H9 (cell line): ENCODE measurements around the gene DDX39A. TPM values are rescaled to one million over a fixed set of nuclear protein-coding genes. Genes with fewer than 3 reads are reported as not detected.

Source experiments
- DNase-seq: peaks from one replicate; pipeline ENCODE4 v3.0.0-alpha.2; 2017
- H2AFZ ChIP-seq: one replicate; pipeline ENCODE4 v1.6.1; 2013; ENCODE audit warnings: mild to moderate bottlenecking, low read length, control low read depth, moderate library complexity
- H2AK5ac ChIP-seq: 2 replicates; pipeline ENCODE4 v1.6.1; 2013; ENCODE audit warnings: low read length, control low read depth, mixed read lengths; ENCODE audit not compliant: insufficient read length
- H2BK120ac ChIP-seq: one replicate; pipeline ENCODE4 v1.6.1; 2013; ENCODE audit warnings: low read depth, mild to moderate bottlenecking, low read length, control low read depth, inconsistent platforms; ENCODE audit not compliant: poor library complexity, severe bottlenecking
- H2BK12ac ChIP-seq: 2 replicates; pipeline ENCODE4 v1.6.1; 2013; ENCODE audit warnings: low read length, control low read depth, mixed read lengths, low read depth; ENCODE audit not compliant: insufficient read length
- H2BK15ac ChIP-seq: 2 replicates; pipeline ENCODE4 v1.6.1; 2013; ENCODE audit warnings: low read depth, low read length, control low read depth
- H2BK20ac ChIP-seq: one replicate; pipeline ENCODE4 v1.6.1; 2013; ENCODE audit warnings: low read depth, mild to moderate bottlenecking, low read length, control low read depth, inconsistent platforms; ENCODE audit not compliant: poor library complexity, severe bottlenecking
- H2BK5ac ChIP-seq: 2 replicates; pipeline ENCODE4 v1.6.1; 2013; ENCODE audit warnings: low read length, control low read depth, mixed read lengths; ENCODE audit not compliant: insufficient read length
- H3K14ac ChIP-seq: 2 replicates; pipeline ENCODE4 v1.6.1; 2013; ENCODE audit warnings: low read length, control low read depth; ENCODE audit not compliant: insufficient read depth
- H3K18ac ChIP-seq: 2 replicates; pipeline ENCODE4 v1.6.1; 2013; ENCODE audit warnings: low read depth, mild to moderate bottlenecking, mixed read lengths, low read length, control low read depth; ENCODE audit not compliant: insufficient read length
- H3K23ac ChIP-seq: 2 replicates; pipeline ENCODE4 v1.6.1; 2013; ENCODE audit warnings: low read length, control low read depth, mixed read lengths, low read depth; ENCODE audit not compliant: insufficient read length
- H3K23me2 ChIP-seq: 2 replicates; pipeline ENCODE4 v1.6.1; 2013; ENCODE audit warnings: low read depth, mild to moderate bottlenecking, mixed read lengths, low read length, control low read depth; ENCODE audit not compliant: insufficient read length, poor library complexity, severe bottlenecking
- H3K27ac ChIP-seq: 2 replicates; pipeline ENCODE4 v1.5.1; 2013; ENCODE audit warnings: low read length, control low read depth, mixed read lengths, low read depth; ENCODE audit not compliant: insufficient read length
- H3K27me3 ChIP-seq: 2 replicates; pipeline ENCODE4 v1.6.1; 2013; ENCODE audit warnings: low read length, control low read depth, inconsistent platforms; ENCODE audit not compliant: insufficient read depth
- H3K4ac ChIP-seq: 2 replicates; pipeline ENCODE4 v1.6.1; 2013; ENCODE audit warnings: low read depth, mild to moderate bottlenecking, control low read depth, inconsistent platforms, low read length, moderate library complexity
- H3K4me1 ChIP-seq: 2 replicates; pipeline ENCODE4 v1.6.1; 2013; ENCODE audit warnings: low read length, control low read depth, inconsistent platforms; ENCODE audit not compliant: insufficient read depth
- H3K4me2 ChIP-seq: 2 replicates; pipeline ENCODE4 v1.6.1; 2013; ENCODE audit warnings: low read length, control low read depth, mixed read lengths; ENCODE audit not compliant: insufficient read length, insufficient read depth
- H3K56ac ChIP-seq: 2 replicates; pipeline ENCODE4 v1.6.1; 2013; ENCODE audit warnings: low read depth, mild to moderate bottlenecking, mixed read lengths, low read length, control low read depth; ENCODE audit not compliant: insufficient read length
- H3K79me1 ChIP-seq: 2 replicates; pipeline ENCODE4 v1.6.1; 2013; ENCODE audit warnings: low read depth, mild to moderate bottlenecking, moderate library complexity, low read length, control low read depth, inconsistent platforms; ENCODE audit not compliant: insufficient read depth, poor library complexity, severe bottlenecking
- H3K79me2 ChIP-seq: 2 replicates; pipeline ENCODE4 v1.6.1; 2013; ENCODE audit warnings: low read length, control low read depth, inconsistent platforms; ENCODE audit not compliant: insufficient read depth
- H3K9ac ChIP-seq: 2 replicates; pipeline ENCODE4 v1.6.1; 2013; ENCODE audit warnings: low read length, control low read depth, mixed read lengths; ENCODE audit not compliant: insufficient read length; ENCODE audit errors: extremely low read depth
- H3K9me3 ChIP-seq: one replicate; pipeline ENCODE4 v1.6.1; 2013; ENCODE audit warnings: low read depth, low read length, inconsistent platforms; ENCODE audit not compliant: control insufficient read depth
- H3T11ph ChIP-seq: one replicate; pipeline ENCODE4 v1.6.1; 2013; ENCODE audit warnings: mild to moderate bottlenecking, low read length, control low read depth, inconsistent platforms
- H4K20me1 ChIP-seq: one replicate; pipeline ENCODE4 v1.6.1; 2013; ENCODE audit not compliant: control insufficient read depth, insufficient read length, insufficient read depth
- H4K5ac ChIP-seq: 2 replicates; pipeline ENCODE4 v1.6.1; 2013; ENCODE audit warnings: low read depth, mild to moderate bottlenecking, mixed read lengths, low read length, control low read depth; ENCODE audit not compliant: insufficient read length
- H4K8ac ChIP-seq: replicated peaks from 2 replicates; pipeline ENCODE4 v1.6.1; 2013; ENCODE audit warnings: low read length, control low read depth, mixed read lengths, low read depth; ENCODE audit not compliant: insufficient read length
- H4K91ac ChIP-seq: 2 replicates; pipeline ENCODE4 v1.6.1; 2013; ENCODE audit warnings: low read depth, mild to moderate bottlenecking, moderate library complexity, mixed read lengths, low read length, control low read depth; ENCODE audit not compliant: insufficient read length
- H3K27ac Mint-ChIP-seq, 3 experiments: 2 replicates in 2 of 3; 3 replicates in 1 of 3; pipeline ENCODE4 v1.8.0; 2020 to 2021; ENCODE audit warnings: mixed read lengths in 3 of 3, mild to moderate bottlenecking in 1 of 3, moderate library complexity in 1 of 3
- H3K27me3 Mint-ChIP-seq: 2 replicates; pipeline ENCODE4 v1.8.0; 2021; ENCODE audit warnings: low read depth, mild to moderate bottlenecking, moderate library complexity, mixed read lengths
- H3K36me3 Mint-ChIP-seq, 3 experiments: 2 replicates in 2 of 3; 3 replicates in 1 of 3; pipeline ENCODE4 v1.8.0; 2020 to 2021; ENCODE audit warnings: low read depth in 3 of 3, mixed read lengths in 3 of 3; ENCODE audit not compliant: insufficient read depth in 1 of 3
- H3K4me1 Mint-ChIP-seq, 2 experiments: 2 replicates each; pipeline ENCODE4 v1.8.0; 2020; ENCODE audit warnings: mixed read lengths in 2 of 2
- H3K4me3 Mint-ChIP-seq, 2 experiments: 2 replicates in 1 of 2; 3 replicates in 1 of 2; pipeline ENCODE4 v1.8.0; 2020 to 2021; ENCODE audit warnings: mild to moderate bottlenecking in 2 of 2, mixed read lengths in 2 of 2, moderate library complexity in 1 of 2
- H3K9me3 Mint-ChIP-seq, 2 experiments: 2 replicates in 1 of 2; 3 replicates in 1 of 2; pipeline ENCODE4 v1.8.0; 2020; ENCODE audit warnings: mild to moderate bottlenecking in 2 of 2, mixed read lengths in 2 of 2, moderate library complexity in 1 of 2
- CTCF ChIP-seq: fragments of 200-600 bp; sonication (generic); conservative IDR thresholded peaks from 3 replicates; pipeline ENCODE4 v1.8.0; 2021; ENCODE audit warnings: antibody characterized with exemption, mild to moderate bottlenecking
- WGBS: extraction: QIAGEN DNeasy Blood & Tissue Kit; methylation state at CpG from one replicate; pipeline ENCODE4 v1.1.7; 2013; ENCODE audit warnings: missing lambda C conversion rate, low lambda C conversion rate, mixed read lengths; ENCODE audit not compliant: insufficient read length; ENCODE audit errors: extremely low coverage; 5-methylcytosine and 5-hydroxymethylcytosine counted together
- total RNA-seq: library from RNA; stranded (reverse); gene quantifications from 2 replicates; pipeline ENCODE4 v1.2.1, GENCODE V29; 2021

Gene DDX39A
- total RNA-seq, 1 experiment from 2014 or later = 137 TPM

GRCh38 chr19:14418856-14419105, 360 bp downstream of the DDX39A start:
- Histone ChIP-seq H2AFZ (no peak overlapping the region), H2BK120ac (no peak overlapping the region), H3K23me2 (peaks cover 3% of the 10 kb centered on the region), H3K4me2 (peak overlapping the region; percentile 82), H3K18ac (no peak overlapping the region), H4K5ac (no peak overlapping the region), H3K14ac (no peak overlapping the region), H3K27ac (no peak overlapping the region), H4K20me1 (no peaks in the 10 kb centered on the region), H3K9me3 (no peaks in the 10 kb centered on the region), H3K56ac (no peak overlapping the region), H4K8ac (no peak overlapping the region), H2BK15ac (no peak overlapping the region), H3K27me3 (no peaks in the 10 kb centered on the region), H3K4ac (no peak overlapping the region), H3K79me1 (peaks cover 3% of the 10 kb centered on the region), H2BK5ac (no peak overlapping the region), H2BK12ac (no peak overlapping the region), H3K79me2 (peaks cover 36% of the 10 kb centered on the region), H2AK5ac (no peak overlapping the region), H3T11ph (no peak overlapping the region), H4K91ac (no peak overlapping the region), H3K4me1 (no peaks in the 10 kb centered on the region; the same call in 1 of the 2 replicates), H3K9ac (peak overlapping the region; percentile 31), H2BK20ac (no peak overlapping the region), H3K23ac (no peak overlapping the region)
- Mint-ChIP-seq H3K4me1 (peaks cover 36 to 41% of the 10 kb centered on the region in 2 experiments), H3K4me3 (peak overlapping the region; percentile 96 to 99), H3K36me3 (peaks cover 18 to 25% (median 22%) of the 10 kb centered on the region in 3 experiments), H3K27me3 (no peaks in the 10 kb centered on the region), H3K9me3 (no peaks in the 10 kb centered on the region), H3K27ac (peak overlapping the region; percentile 96 to 99 (median 99))
- no peak for DNase-seq
- WGBS = no CpG with 5 or more reads among the region's 23 CpGs
- no peak for TF ChIP-seq CTCF
